Measurements from ENCODE around the gene CAPN5. TPM values are rescaled to one million over a fixed set of nuclear protein-coding genes. Genes with fewer than 3 reads are reported as not detected.

CAPN5 gene
- total and polyA plus RNA-seq, 2 of the 13 experiments (the other 11 are each of a cell fraction or from before 2014, with no cell fraction given), result 0.27 to 1.2 TPM

- H3K36me3 ChIP-seq (replicated peaks in 1 of 2; ENCODE audit: control insufficient read depth in 1 of 2, insufficient read depth in 2 of 2, low read length in 2 of 2), result no peaks in the 10 kb centered on the region
- peak; percentile 92 for TF ChIP-seq ZNF768 (CRISPR knock-in tag; IDR thresholded peaks at IDR 0.05)
- TF ChIP-seq FLYWCH1 (CRISPR knock-in tag; IDR thresholded peaks at IDR 0.05), result no peak
- TF ChIP-seq SNAPC2 (CRISPR knock-in tag; IDR thresholded peaks at IDR 0.05), result no peak
- TF ChIP-seq NAIF1 (CRISPR knock-in tag; IDR thresholded peaks at IDR 0.05; ENCODE audit: borderline replicate concordance), result no peak
- no peak for TF ChIP-seq ZNF142 (CRISPR knock-in tag; IDR thresholded peaks at IDR 0.05)
- TF ChIP-seq ZBTB26 (CRISPR knock-in tag; IDR thresholded peaks at IDR 0.05; ENCODE audit: borderline replicate concordance), result no peak
- no peaks in the 10 kb centered on the region for H3K79me2 ChIP-seq (ENCODE audit: insufficient read depth, low read length)
- 0 out of 2 replicates have a peak overlapping the region, but pooled peaks have one; percentile 13 for H3K4me2 ChIP-seq (ENCODE audit: low read depth, low read length)
- H3K9ac ChIP-seq (ENCODE audit: insufficient read depth, low read depth, low read length), result no peak overlapping the region
- intact Hi-C loops (cut with micrococcal nuclease; ENCODE audit: unreplicated experiment), result no loop called here
- no peak for FAIRE-seq
- 0 out of 2 replicates have a peak, but pooled peaks cover 2% of the 10 kb centered on the region for H4K20me1 ChIP-seq (ENCODE audit: insufficient read depth, low read length)
- ChIA-PET POLR2A (no interaction called here), CTCF (ENCODE audit: low intra/inter-chr PET ratio, low total read pairs) (interaction anchor here (1.0 to 2.6 kb wide), 2 partner anchors 18 to 26 kb away, joined by 3 to 11 read pairs; no protein-coding TSS in a partner anchor)
- H3K27me3 ChIP-seq (ENCODE audit: control insufficient read depth in 1 of 2, insufficient read depth in 2 of 2, low read length in 2 of 2), result peaks cover 7 to 52% of the 10 kb centered on the region in 2 experiments
- no TSS peak for BruUV-seq (replicated peaks)
- H3K9me3 ChIP-seq (ENCODE audit: low read length), result no peaks in the 10 kb centered on the region
- peak; percentile 26 for ATAC-seq
- H3K4me1 ChIP-seq (ENCODE audit: insufficient read depth, low read length), result peaks cover 28% of the 10 kb centered on the region
- in situ Hi-C loops (cut with HindIII; ENCODE audit: extremely low pct_ligation_motif_present, low pct_unique_long_range_greater_than_20kb), result no loop called here
- no peak overlapping the region for H3K4me3 ChIP-seq (replicated peaks in 1 of 3; ENCODE audit: insufficient read depth in 1 of 3, low read depth in 2 of 3, low read length in 3 of 3)
- H3K27ac ChIP-seq (ENCODE audit: extremely low read length, insufficient read depth, low read length), result no peak overlapping the region
- no peak overlapping the region for H2AFZ ChIP-seq (ENCODE audit: low read length)
- WGBS (ENCODE audit: low lambda C conversion rate), result 74% methylated on average over 4 of the region's 8 CpGs
- DNase-seq (ENCODE audit: low spot score), result no peak
These were observed 6.1 kb downstream of the CAPN5 start for GRCh38 chr11:77072851-77073327.

Measured in HepG2 (cell line).